RWPE2 (cell line): ENCODE measurements around the gene MPL.

Source experiments
- ATAC-seq: fragments of 200-7000 bp; cut with Tn5 transposase; 3 replicates; pipeline ENCODE4 v1.9.1; 2021; ENCODE audit warnings: low read depth
- DNase-seq: peaks from one replicate; pipeline ENCODE4 v3.0.0-alpha.2; 2020; ENCODE audit warnings: low spot score
- H3K27ac ChIP-seq: fragments of 450-650 bp; 2 replicates; pipeline ENCODE4 v1.5.1; 2017; ENCODE audit warnings: mild to moderate bottlenecking; ENCODE audit not compliant: poor library complexity, severe bottlenecking
- H3K27me3 ChIP-seq: fragments of 250-450 bp; sonication (Bioruptor Pico); 2 replicates; pipeline ENCODE4 v1.5.1; 2021; ENCODE audit warnings: mild to moderate bottlenecking, moderate library complexity; ENCODE audit not compliant: insufficient read depth, poor library complexity, severe bottlenecking
- H3K36me3 ChIP-seq: fragments of 250-450 bp; sonication (Bioruptor Pico); 2 replicates; pipeline ENCODE4 v1.5.1; 2020; ENCODE audit warnings: low read depth, mild to moderate bottlenecking, moderate library complexity
- H3K4me1 ChIP-seq: fragments of 250-450 bp; sonication (Bioruptor Pico); 2 replicates; pipeline ENCODE4 v1.5.1; 2021; ENCODE audit warnings: mild to moderate bottlenecking, moderate library complexity; ENCODE audit not compliant: insufficient read depth, poor library complexity, severe bottlenecking
- H3K4me3 ChIP-seq: fragments of 250-450 bp; sonication (Bioruptor Pico); 2 replicates; pipeline ENCODE4 v1.5.1; 2021; ENCODE audit warnings: mild to moderate bottlenecking, moderate library complexity; ENCODE audit not compliant: severe bottlenecking
- H3K9me3 ChIP-seq: fragments of 250-450 bp; sonication (Bioruptor Pico); 2 replicates; pipeline ENCODE4 v1.5.1; 2021; ENCODE audit warnings: mild to moderate bottlenecking, moderate library complexity; ENCODE audit not compliant: severe bottlenecking
- CTCF ChIP-seq: fragments of 450-650 bp; IDR thresholded peaks from one replicate; pipeline ENCODE4 v1.5.1; 2017; ENCODE audit warnings: mild to moderate bottlenecking, moderate library complexity; ENCODE audit not compliant: poor library complexity, severe bottlenecking

Gene MPL

GRCh38 chr1:43298055-43298454 is 39.6 kb upstream of the MPL start:
- H3K4me1 ChIP-seq = peaks cover 7% of the 10 kb centered on the region
- no peaks in the 10 kb centered on the region for H3K27me3 ChIP-seq
- DNase-seq = no peak
- ATAC-seq = no peak
- no peak overlapping the region for H3K27ac ChIP-seq
- no peaks in the 10 kb centered on the region for H3K9me3 ChIP-seq
- H3K36me3 ChIP-seq = no peaks in the 10 kb centered on the region
- no peak overlapping the region for H3K4me3 ChIP-seq
- TF ChIP-seq CTCF = no peak

GRCh38 chr1:43299101-43299500 is 38.5 kb upstream of the MPL start:
- no peaks in the 10 kb centered on the region for H3K36me3 ChIP-seq
- H3K4me1 ChIP-seq = peaks cover 5% of the 10 kb centered on the region
- ATAC-seq (no peak), DNase-seq (no peak)
- no peak overlapping the region for H3K27ac ChIP-seq
- no peaks in the 10 kb centered on the region for H3K9me3 ChIP-seq
- no peaks in the 10 kb centered on the region for H3K27me3 ChIP-seq
- H3K4me3 ChIP-seq = no peak overlapping the region
- TF ChIP-seq CTCF = no peak

DNA sequence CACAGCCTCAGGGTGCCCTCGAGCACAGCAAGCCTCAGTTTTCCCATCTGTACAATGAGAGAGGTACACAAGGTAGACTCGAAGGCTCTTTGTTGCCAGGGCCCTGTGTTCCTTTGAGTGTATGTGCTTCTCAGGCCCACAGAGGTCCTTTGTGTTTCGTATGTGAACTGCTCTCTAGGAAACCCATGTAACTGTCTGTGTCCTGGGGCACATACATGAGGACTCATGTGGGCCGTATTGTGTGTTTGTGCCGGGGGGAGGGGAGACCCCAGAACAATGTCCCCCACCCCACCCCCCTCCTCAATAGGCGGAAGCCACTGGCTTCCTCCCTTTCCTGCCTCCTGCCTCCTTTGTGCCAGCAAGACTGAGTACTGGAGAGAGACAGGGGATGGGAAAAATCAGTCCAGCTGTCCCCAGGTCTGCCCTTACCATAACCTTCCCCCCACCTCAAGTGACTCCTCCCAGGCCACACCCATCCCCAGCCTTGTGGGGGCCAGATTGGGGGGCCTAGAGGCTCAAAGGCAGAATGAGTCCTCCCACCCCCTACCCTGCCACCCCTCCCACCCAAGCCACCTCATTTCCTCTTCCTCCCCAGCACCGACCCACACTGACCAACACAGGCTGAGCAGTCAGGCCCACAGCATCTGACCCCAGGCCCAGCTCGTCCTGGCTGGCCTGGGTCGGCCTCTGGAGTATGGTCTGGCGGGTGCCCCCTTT is 37.1 kb upstream of the MPL start, which contains the start of gene TIE1:
TSS of gene TIE1 (plus strand) at position 605 of the 717 bp plus-strand sequence. CDS start at position 695, 90 bp downstream.
- Histone ChIP-seq H3K9me3 (no peaks in the 10 kb centered on the region), H3K27me3 (no peaks in the 10 kb centered on the region), H3K4me3 (no peak within 1 kb of the TSS), H3K27ac (no peak within 1 kb of the TSS), H3K36me3 (no peaks in the 10 kb centered on the region), H3K4me1 (no peaks in the 10 kb centered on the region)
- TF ChIP-seq CTCF = no peak
- DNase-seq (no peak), ATAC-seq (no peak)

DNA sequence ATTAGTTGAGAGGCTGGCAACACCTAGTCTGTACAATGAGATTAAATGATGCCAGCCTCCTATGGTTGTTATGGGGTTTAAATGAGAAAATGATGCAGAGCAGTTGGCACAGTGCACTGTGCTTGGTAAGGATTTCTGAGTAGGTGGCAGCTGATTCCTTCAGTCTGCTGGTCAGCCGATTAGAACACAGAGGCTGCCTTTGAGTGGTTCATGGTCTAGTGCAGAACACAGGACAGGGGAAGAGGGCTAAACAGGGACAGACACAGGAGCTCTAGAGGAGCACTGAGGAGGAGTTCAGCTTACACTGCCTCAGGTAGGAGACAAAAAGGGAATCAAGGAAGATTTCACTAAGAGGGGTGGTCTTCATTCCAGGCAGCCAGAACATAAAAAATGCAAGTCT is 35.4 kb upstream of the MPL start:
- no peak for DNase-seq
- Histone ChIP-seq H3K27ac (no peak overlapping the region), H3K27me3 (no peaks in the 10 kb centered on the region), H3K9me3 (no peaks in the 10 kb centered on the region), H3K36me3 (no peaks in the 10 kb centered on the region), H3K4me1 (no peaks in the 10 kb centered on the region), H3K4me3 (no peak overlapping the region)
- no peak for TF ChIP-seq CTCF
- ATAC-seq = no peak

DNA sequence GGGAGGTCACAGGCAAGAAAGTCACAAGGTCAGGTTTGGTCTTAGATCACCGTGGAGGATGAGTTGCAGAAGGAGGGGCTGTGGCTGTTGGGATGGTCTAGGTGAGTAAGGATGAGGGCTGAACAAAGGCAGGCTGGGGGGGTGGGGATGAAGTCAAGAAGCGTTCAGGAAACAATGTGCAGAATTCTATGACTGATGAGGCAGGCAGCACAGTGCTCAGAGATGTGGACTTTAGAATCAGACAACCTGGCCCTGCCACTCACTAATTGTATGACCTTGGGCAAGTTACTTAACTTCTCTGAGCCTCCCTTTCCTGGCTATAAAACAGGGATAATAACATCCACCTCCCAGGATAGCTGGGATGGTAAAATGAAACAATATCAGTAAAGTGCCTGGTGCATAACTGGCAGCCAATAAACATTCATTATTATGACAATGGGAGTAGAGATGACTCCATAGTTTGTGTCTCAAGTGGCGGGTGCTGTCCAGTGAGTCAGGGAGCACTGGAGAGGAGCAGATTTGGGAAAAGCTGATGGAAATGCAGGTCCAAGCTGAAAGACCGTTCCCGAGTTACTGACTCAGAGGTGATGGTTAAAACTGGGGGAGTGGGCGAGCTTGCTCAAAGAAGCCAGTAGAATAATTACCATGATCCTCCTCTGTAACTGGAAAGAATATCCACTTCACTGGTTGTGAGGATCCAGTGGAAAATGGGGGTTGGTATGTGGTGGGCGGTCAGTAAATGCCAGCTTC is 34.7 kb upstream of the MPL start:
- H3K27me3 ChIP-seq = no peaks in the 10 kb centered on the region
- no peaks in the 10 kb centered on the region for H3K4me1 ChIP-seq
- no peak for TF ChIP-seq CTCF
- no peak for DNase-seq
- no peak overlapping the region for H3K27ac ChIP-seq
- H3K36me3 ChIP-seq = no peaks in the 10 kb centered on the region
- H3K4me3 ChIP-seq = no peak overlapping the region
- no peak for ATAC-seq
- H3K9me3 ChIP-seq = no peaks in the 10 kb centered on the region
